GM12864 (cell line): ENCODE data around the gene AOPEP.

ENCODE experiments used
- DNase-seq: peaks from one replicate; pipeline ENCODE4 v3.0.0-alpha.2; 2011; ENCODE audit warnings: low read depth
- H3K4me3 ChIP-seq: 2 replicates; pipeline ENCODE4 v1.5.1; 2011; ENCODE audit warnings: mild to moderate bottlenecking, low read depth, low read length, control low read depth
- TF ChIP-seq, protein P1 (sequence below): IDR thresholded peaks from 2 replicates; pipeline ENCODE4 v1.5.1; 2011; ENCODE audit warnings: low read depth, mild to moderate bottlenecking, moderate library complexity, low read length, control low read depth, inconsistent platforms; ENCODE audit errors: missing control alignments

The AOPEP gene

DNA sequence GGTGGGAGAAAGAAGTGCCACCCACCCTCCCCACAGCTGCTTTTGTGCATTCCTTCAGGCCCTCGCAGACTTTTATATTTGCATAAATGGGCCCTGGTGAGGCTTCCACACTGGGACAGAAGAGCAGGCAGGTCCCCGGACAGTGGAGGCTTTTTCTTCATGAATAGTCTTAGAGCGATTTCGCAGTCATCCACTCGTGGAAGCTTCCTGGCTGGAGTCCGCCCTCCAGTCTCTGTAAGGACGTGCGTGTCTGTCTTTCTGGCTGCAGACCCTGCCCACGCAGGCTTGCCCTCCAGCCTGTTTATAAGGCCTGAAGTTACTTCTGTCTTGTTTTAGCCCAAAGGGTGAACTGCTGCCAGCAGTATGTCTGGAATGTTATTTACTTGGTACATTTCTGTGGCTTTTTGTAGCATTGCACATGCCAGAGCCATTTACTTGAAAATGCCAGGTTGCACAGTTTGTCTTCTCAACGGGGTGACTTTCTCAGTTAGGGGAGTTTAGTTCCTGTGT lies 195.7 kb downstream of the AOPEP start:
- H3K4me3 ChIP-seq, result no peak overlapping the region
- no peak for DNase-seq
- TF ChIP-seq, protein P1, sequence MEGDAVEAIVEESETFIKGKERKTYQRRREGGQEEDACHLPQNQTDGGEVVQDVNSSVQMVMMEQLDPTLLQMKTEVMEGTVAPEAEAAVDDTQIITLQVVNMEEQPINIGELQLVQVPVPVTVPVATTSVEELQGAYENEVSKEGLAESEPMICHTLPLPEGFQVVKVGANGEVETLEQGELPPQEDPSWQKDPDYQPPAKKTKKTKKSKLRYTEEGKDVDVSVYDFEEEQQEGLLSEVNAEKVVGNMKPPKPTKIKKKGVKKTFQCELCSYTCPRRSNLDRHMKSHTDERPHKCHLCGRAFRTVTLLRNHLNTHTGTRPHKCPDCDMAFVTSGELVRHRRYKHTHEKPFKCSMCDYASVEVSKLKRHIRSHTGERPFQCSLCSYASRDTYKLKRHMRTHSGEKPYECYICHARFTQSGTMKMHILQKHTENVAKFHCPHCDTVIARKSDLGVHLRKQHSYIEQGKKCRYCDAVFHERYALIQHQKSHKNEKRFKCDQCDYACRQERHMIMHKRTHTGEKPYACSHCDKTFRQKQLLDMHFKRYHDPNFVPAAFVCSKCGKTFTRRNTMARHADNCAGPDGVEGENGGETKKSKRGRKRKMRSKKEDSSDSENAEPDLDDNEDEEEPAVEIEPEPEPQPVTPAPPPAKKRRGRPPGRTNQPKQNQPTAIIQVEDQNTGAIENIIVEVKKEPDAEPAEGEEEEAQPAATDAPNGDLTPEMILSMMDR, result no peak

DNA sequence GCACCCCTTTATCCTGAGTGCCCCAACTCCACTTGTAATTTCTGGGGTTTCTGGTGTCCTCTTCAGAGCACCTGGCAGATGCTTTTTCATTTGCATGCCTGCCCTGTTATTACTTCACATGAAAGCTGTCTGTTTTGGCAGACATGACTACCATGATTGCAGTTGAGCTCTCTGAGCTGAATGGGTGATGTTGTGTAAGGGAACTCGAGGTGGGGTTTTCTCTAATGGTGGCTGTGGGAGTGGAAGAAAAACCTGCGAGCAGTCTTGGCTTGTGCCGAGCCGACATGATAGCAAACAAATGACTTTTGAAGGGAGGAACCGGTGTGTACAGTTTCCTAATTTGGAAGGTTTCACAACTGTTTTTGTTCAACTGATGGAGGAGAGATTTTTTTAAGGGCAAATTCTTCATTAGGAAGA lies 196.2 kb downstream of the AOPEP start:
- DNase-seq, result no peak
- TF ChIP-seq, protein P1, result no peak
- no peak overlapping the region for H3K4me3 ChIP-seq

DNA sequence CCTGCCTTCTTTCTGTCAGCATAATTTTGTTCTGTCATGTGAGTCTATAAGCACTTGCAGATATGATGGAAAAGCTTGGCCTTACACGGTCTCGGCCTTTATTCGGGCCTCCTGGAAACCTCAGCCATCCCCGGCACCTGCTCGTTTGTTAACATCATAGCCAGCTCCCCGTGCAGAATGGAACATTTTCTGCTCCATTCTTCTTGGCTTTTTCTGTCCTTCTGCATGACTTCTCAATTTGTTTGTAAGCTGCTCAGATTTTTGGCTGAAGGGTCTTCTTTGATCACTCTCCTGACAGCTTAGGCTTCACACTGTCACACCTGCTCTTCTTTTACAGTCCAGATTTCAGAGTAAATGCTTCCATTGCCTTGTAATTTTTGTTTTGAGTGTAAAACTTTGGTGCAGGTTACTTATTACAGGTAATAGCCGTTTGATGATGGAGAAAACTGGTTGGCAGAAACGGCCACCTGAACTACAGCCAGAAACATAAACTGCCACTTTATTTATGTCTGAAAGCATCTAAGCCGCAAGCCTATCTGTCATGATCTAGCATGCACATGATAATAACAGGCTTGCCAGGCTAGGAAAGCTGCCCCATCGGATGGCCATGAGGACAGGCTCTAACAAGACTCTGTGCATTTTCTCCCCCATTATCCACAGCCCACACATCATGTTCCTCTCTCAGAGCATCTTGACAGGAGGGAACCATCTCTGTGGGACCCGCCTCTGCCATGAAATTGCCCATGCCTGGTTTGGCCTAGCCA lies 197.0 kb downstream of the AOPEP start:
- H3K4me3 ChIP-seq, result no peak overlapping the region
- TF ChIP-seq, protein P1, result no peak
- no peak for DNase-seq

DNA sequence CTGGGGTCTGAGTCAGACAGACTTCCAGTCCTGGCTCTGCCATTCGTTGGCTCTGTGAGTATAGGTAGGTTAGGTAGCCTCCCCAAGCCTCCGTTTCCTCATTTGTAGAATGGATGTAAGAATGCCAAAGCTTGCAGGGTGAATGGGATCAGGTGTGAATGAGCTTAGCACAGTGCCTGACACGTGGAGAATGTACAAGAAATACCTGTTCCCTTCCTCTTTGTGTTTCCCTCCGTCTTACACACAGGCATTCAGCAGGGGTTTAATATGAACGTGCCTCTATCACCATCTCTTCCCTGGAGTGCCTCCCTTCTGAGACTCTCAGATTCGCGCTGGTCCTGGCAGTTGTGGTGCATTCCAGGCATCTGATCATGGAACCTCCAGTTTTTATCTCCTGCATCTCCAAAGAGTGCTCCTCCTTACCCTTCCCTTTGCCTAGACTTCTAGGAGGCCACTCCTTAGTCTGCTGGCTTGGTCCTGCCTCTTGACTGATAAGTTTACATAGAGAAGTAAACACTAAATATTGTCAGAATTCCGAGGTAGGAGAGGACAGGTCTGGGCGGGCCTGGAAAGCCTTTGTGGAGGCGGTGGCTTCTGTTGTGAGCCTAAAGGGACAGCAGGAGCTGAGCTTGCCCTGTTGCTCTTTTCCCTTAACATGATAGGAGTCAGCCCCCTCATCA lies 199.4 kb downstream of the AOPEP start:
- TF ChIP-seq, protein P1, result no peak
- no peak overlapping the region for H3K4me3 ChIP-seq
- DNase-seq, result no peak

DNA sequence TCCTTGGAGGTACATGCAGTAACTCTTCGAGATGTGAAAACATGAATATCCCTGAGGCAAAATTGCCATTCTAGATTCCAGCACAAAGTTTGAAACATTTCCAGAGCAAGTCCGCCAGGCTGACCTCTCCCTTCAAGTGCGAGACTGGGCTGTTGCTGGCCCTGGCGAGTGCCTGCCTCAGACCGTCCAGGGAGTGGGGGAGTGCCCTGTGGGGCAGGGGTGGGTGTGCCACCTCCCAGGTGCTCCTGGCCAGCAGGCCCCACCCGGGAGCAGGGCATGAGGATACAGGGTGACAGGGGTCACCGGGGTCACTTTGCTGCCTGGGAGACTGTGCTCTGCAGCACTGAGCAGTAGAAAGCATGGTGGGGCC lies 199.9 kb downstream of the AOPEP start:
- TF ChIP-seq, protein P1, result no peak
- DNase-seq, result no peak
- no peak overlapping the region for H3K4me3 ChIP-seq

DNA sequence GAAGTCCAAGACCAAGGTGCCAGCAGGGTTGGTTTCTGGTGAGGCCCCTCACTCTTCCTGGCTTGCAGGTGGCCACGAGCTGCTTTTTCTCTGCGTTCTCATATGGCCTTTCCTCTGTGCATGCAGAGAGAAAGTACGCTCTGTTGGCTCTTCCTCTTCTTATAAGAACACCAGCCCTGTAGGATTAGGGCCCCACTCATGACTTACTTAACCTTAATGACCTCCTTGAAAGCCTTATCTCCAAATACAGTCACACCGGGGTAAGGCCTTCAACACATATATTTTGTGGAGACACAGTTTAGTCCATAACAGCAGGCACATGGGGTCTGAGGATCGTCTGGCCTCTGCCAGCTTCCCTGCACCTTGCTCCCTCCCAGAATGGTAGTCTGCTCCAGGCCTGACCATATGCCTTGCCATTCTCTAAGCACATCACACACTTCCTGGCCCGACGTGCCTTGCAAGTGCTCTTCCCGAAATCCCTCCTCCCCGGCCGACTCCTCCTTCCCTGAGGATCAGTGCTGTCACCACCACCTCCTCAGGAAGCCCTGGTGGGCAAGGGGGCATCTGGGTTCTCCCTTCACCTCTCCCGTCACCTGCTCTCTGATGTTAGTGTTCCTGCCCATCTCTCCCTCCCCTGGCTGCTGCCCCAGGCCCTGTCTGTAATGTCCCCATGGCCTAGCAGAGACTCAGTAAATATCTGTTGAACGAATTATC lies 200.7 kb downstream of the AOPEP start:
- TF ChIP-seq, protein P1, result no peak
- DNase-seq, result no peak

More for the DNA sequence above, 200.7 kb downstream of the AOPEP start:
- H3K4me3 ChIP-seq, result no peak overlapping the region
